H9 (cell line): ENCODE data around the gene TP53BP2. TPM values are rescaled to one million over a fixed set of nuclear protein-coding genes. Genes with fewer than 3 reads are reported as not detected.

Experiments
- DNase-seq: peaks from one replicate; pipeline ENCODE4 v3.0.0-alpha.2; 2017
- H2AFZ ChIP-seq: one replicate; pipeline ENCODE4 v1.6.1; 2013; ENCODE audit warnings: mild to moderate bottlenecking, low read length, control low read depth, moderate library complexity
- H2AK5ac ChIP-seq: 2 replicates; pipeline ENCODE4 v1.6.1; 2013; ENCODE audit warnings: low read length, control low read depth, mixed read lengths; ENCODE audit not compliant: insufficient read length
- H2BK120ac ChIP-seq: one replicate; pipeline ENCODE4 v1.6.1; 2013; ENCODE audit warnings: low read depth, mild to moderate bottlenecking, low read length, control low read depth, inconsistent platforms; ENCODE audit not compliant: poor library complexity, severe bottlenecking
- H2BK12ac ChIP-seq: 2 replicates; pipeline ENCODE4 v1.6.1; 2013; ENCODE audit warnings: low read length, control low read depth, mixed read lengths, low read depth; ENCODE audit not compliant: insufficient read length
- H2BK15ac ChIP-seq: 2 replicates; pipeline ENCODE4 v1.6.1; 2013; ENCODE audit warnings: low read depth, low read length, control low read depth
- H2BK20ac ChIP-seq: one replicate; pipeline ENCODE4 v1.6.1; 2013; ENCODE audit warnings: low read depth, mild to moderate bottlenecking, low read length, control low read depth, inconsistent platforms; ENCODE audit not compliant: poor library complexity, severe bottlenecking
- H2BK5ac ChIP-seq: 2 replicates; pipeline ENCODE4 v1.6.1; 2013; ENCODE audit warnings: low read length, control low read depth, mixed read lengths; ENCODE audit not compliant: insufficient read length
- H3K14ac ChIP-seq: 2 replicates; pipeline ENCODE4 v1.6.1; 2013; ENCODE audit warnings: low read length, control low read depth; ENCODE audit not compliant: insufficient read depth
- H3K18ac ChIP-seq: 2 replicates; pipeline ENCODE4 v1.6.1; 2013; ENCODE audit warnings: low read depth, mild to moderate bottlenecking, mixed read lengths, low read length, control low read depth; ENCODE audit not compliant: insufficient read length
- H3K23ac ChIP-seq: 2 replicates; pipeline ENCODE4 v1.6.1; 2013; ENCODE audit warnings: low read length, control low read depth, mixed read lengths, low read depth; ENCODE audit not compliant: insufficient read length
- H3K23me2 ChIP-seq: 2 replicates; pipeline ENCODE4 v1.6.1; 2013; ENCODE audit warnings: low read depth, mild to moderate bottlenecking, mixed read lengths, low read length, control low read depth; ENCODE audit not compliant: insufficient read length, poor library complexity, severe bottlenecking
- H3K27ac ChIP-seq: 2 replicates; pipeline ENCODE4 v1.5.1; 2013; ENCODE audit warnings: low read length, control low read depth, mixed read lengths, low read depth; ENCODE audit not compliant: insufficient read length
- H3K27me3 ChIP-seq: 2 replicates; pipeline ENCODE4 v1.6.1; 2013; ENCODE audit warnings: low read length, control low read depth, inconsistent platforms; ENCODE audit not compliant: insufficient read depth
- H3K4ac ChIP-seq: 2 replicates; pipeline ENCODE4 v1.6.1; 2013; ENCODE audit warnings: low read depth, mild to moderate bottlenecking, control low read depth, inconsistent platforms, low read length, moderate library complexity
- H3K4me1 ChIP-seq: 2 replicates; pipeline ENCODE4 v1.6.1; 2013; ENCODE audit warnings: low read length, control low read depth, inconsistent platforms; ENCODE audit not compliant: insufficient read depth
- H3K4me2 ChIP-seq: 2 replicates; pipeline ENCODE4 v1.6.1; 2013; ENCODE audit warnings: low read length, control low read depth, mixed read lengths; ENCODE audit not compliant: insufficient read length, insufficient read depth
- H3K56ac ChIP-seq: 2 replicates; pipeline ENCODE4 v1.6.1; 2013; ENCODE audit warnings: low read depth, mild to moderate bottlenecking, mixed read lengths, low read length, control low read depth; ENCODE audit not compliant: insufficient read length
- H3K79me1 ChIP-seq: 2 replicates; pipeline ENCODE4 v1.6.1; 2013; ENCODE audit warnings: low read depth, mild to moderate bottlenecking, moderate library complexity, low read length, control low read depth, inconsistent platforms; ENCODE audit not compliant: insufficient read depth, poor library complexity, severe bottlenecking
- H3K79me2 ChIP-seq: 2 replicates; pipeline ENCODE4 v1.6.1; 2013; ENCODE audit warnings: low read length, control low read depth, inconsistent platforms; ENCODE audit not compliant: insufficient read depth
- H3K9ac ChIP-seq: 2 replicates; pipeline ENCODE4 v1.6.1; 2013; ENCODE audit warnings: low read length, control low read depth, mixed read lengths; ENCODE audit not compliant: insufficient read length; ENCODE audit errors: extremely low read depth
- H3K9me3 ChIP-seq: one replicate; pipeline ENCODE4 v1.6.1; 2013; ENCODE audit warnings: low read depth, low read length, inconsistent platforms; ENCODE audit not compliant: control insufficient read depth
- H3T11ph ChIP-seq: one replicate; pipeline ENCODE4 v1.6.1; 2013; ENCODE audit warnings: mild to moderate bottlenecking, low read length, control low read depth, inconsistent platforms
- H4K20me1 ChIP-seq: one replicate; pipeline ENCODE4 v1.6.1; 2013; ENCODE audit not compliant: control insufficient read depth, insufficient read length, insufficient read depth
- H4K5ac ChIP-seq: 2 replicates; pipeline ENCODE4 v1.6.1; 2013; ENCODE audit warnings: low read depth, mild to moderate bottlenecking, mixed read lengths, low read length, control low read depth; ENCODE audit not compliant: insufficient read length
- H4K8ac ChIP-seq: replicated peaks from 2 replicates; pipeline ENCODE4 v1.6.1; 2013; ENCODE audit warnings: low read length, control low read depth, mixed read lengths, low read depth; ENCODE audit not compliant: insufficient read length
- H4K91ac ChIP-seq: 2 replicates; pipeline ENCODE4 v1.6.1; 2013; ENCODE audit warnings: low read depth, mild to moderate bottlenecking, moderate library complexity, mixed read lengths, low read length, control low read depth; ENCODE audit not compliant: insufficient read length
- H3K27ac Mint-ChIP-seq, 3 experiments: 2 replicates in 2 of 3; 3 replicates in 1 of 3; pipeline ENCODE4 v1.8.0; 2020 to 2021; ENCODE audit warnings: mixed read lengths in 3 of 3, mild to moderate bottlenecking in 1 of 3, moderate library complexity in 1 of 3
- H3K27me3 Mint-ChIP-seq: 2 replicates; pipeline ENCODE4 v1.8.0; 2021; ENCODE audit warnings: low read depth, mild to moderate bottlenecking, moderate library complexity, mixed read lengths
- H3K36me3 Mint-ChIP-seq, 3 experiments: 2 replicates in 2 of 3; 3 replicates in 1 of 3; pipeline ENCODE4 v1.8.0; 2020 to 2021; ENCODE audit warnings: low read depth in 3 of 3, mixed read lengths in 3 of 3; ENCODE audit not compliant: insufficient read depth in 1 of 3
- H3K4me1 Mint-ChIP-seq, 2 experiments: 2 replicates each; pipeline ENCODE4 v1.8.0; 2020; ENCODE audit warnings: mixed read lengths in 2 of 2
- H3K4me3 Mint-ChIP-seq, 2 experiments: 2 replicates in 1 of 2; 3 replicates in 1 of 2; pipeline ENCODE4 v1.8.0; 2020 to 2021; ENCODE audit warnings: mild to moderate bottlenecking in 2 of 2, mixed read lengths in 2 of 2, moderate library complexity in 1 of 2
- H3K9me3 Mint-ChIP-seq, 2 experiments: 2 replicates in 1 of 2; 3 replicates in 1 of 2; pipeline ENCODE4 v1.8.0; 2020; ENCODE audit warnings: mild to moderate bottlenecking in 2 of 2, mixed read lengths in 2 of 2, moderate library complexity in 1 of 2
- CTCF ChIP-seq: fragments of 200-600 bp; sonication (generic); conservative IDR thresholded peaks from 3 replicates; pipeline ENCODE4 v1.8.0; 2021; ENCODE audit warnings: antibody characterized with exemption, mild to moderate bottlenecking
- WGBS: extraction: QIAGEN DNeasy Blood & Tissue Kit; methylation state at CpG from one replicate; pipeline ENCODE4 v1.1.7; 2013; ENCODE audit warnings: missing lambda C conversion rate, low lambda C conversion rate, mixed read lengths; ENCODE audit not compliant: insufficient read length; ENCODE audit errors: extremely low coverage; 5-methylcytosine and 5-hydroxymethylcytosine counted together
- total RNA-seq: library from RNA; stranded (reverse); gene quantifications from 2 replicates; pipeline ENCODE4 v1.2.1, GENCODE V29; 2021

TP53BP2 gene
- total RNA-seq, 1 experiment from 2014 or later: 49.7 TPM

DNA sequence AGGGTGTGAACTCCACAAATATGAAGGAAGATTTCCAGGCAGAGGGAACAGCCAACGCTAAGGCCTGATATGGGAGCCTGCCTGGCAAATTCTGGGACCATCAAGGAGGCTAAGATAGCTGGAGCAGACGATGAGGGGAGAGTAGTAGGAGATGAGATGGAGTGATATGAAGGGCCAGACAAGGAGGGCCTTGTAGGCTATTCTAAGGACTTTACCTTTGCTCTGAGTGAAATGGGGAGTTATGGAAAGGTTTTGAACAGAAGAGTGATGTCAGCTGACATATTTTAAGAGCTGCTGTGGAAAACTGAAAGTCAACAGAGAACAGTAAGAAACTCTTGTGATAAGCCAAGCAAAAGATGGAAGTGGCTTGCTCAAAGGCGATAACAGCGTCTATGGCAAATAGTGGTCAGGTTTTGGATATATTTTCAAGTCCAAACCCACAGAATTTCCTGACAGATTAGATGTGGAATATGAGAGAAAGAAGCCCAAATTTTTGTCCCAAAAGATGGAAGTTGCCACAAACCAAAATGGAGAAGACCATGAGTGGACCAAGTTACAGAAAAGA, 2.1 kb upstream of the TP53BP2 start:
- Histone ChIP-seq H2BK12ac (no peak overlapping the region), H3K27ac (no peak overlapping the region), H3K4me2 (no peak overlapping the region), H3K4ac (no peak overlapping the region), H2AFZ (no peak overlapping the region), H4K20me1 (no peaks in the 10 kb centered on the region), H3K14ac (no peak overlapping the region), H2BK120ac (no peak overlapping the region), H3K56ac (no peak overlapping the region), H2BK15ac (no peak overlapping the region), H3K9ac (no peak overlapping the region), H3T11ph (no peak overlapping the region), H3K27me3 (no peaks in the 10 kb centered on the region), H4K91ac (no peak overlapping the region), H3K23ac (no peak overlapping the region), H3K79me1 (no peaks in the 10 kb centered on the region), H4K5ac (no peak overlapping the region), H3K79me2 (peaks cover 11% of the 10 kb centered on the region; the same call in 1 of the 2 replicates), H2BK5ac (no peak overlapping the region), H2AK5ac (no peak overlapping the region), H2BK20ac (no peak overlapping the region), H3K18ac (no peak overlapping the region), H4K8ac (no peak overlapping the region), H3K4me1 (no peaks in the 10 kb centered on the region), H3K9me3 (no peaks in the 10 kb centered on the region), H3K23me2 (peaks cover 10% of the 10 kb centered on the region)
- Mint-ChIP-seq H3K27me3 (peaks cover 3% of the 10 kb centered on the region; the same call in 1 of the 2 replicates), H3K36me3 (no peaks in the 10 kb centered on the region; a peak in 1 of 7 replicates), H3K4me1 (peaks cover 16% of the 10 kb centered on the region in 2 experiments), H3K4me3 (no peak overlapping the region; a peak in 2 of 5 replicates), H3K27ac (no peak overlapping the region), H3K9me3 (no peaks in the 10 kb centered on the region; a peak in 1 of 5 replicates)
- no CpG with 5 or more reads among the region's 4 CpGs for WGBS
- no peak for TF ChIP-seq CTCF
- no peak for DNase-seq
